H9 (cell line): Measurements from ENCODE around the gene PLEKHG3. TPM values are rescaled to one million over a fixed set of nuclear protein-coding genes. Genes with fewer than 3 reads are reported as not detected.

Experiments used
- DNase-seq: peaks from one replicate; pipeline ENCODE4 v3.0.0-alpha.2; 2017
- H2AFZ ChIP-seq: one replicate; pipeline ENCODE4 v1.6.1; 2013; ENCODE audit warnings: mild to moderate bottlenecking, low read length, control low read depth, moderate library complexity
- H2AK5ac ChIP-seq: 2 replicates; pipeline ENCODE4 v1.6.1; 2013; ENCODE audit warnings: low read length, control low read depth, mixed read lengths; ENCODE audit not compliant: insufficient read length
- H2BK120ac ChIP-seq: one replicate; pipeline ENCODE4 v1.6.1; 2013; ENCODE audit warnings: low read depth, mild to moderate bottlenecking, low read length, control low read depth, inconsistent platforms; ENCODE audit not compliant: poor library complexity, severe bottlenecking
- H2BK12ac ChIP-seq: 2 replicates; pipeline ENCODE4 v1.6.1; 2013; ENCODE audit warnings: low read length, control low read depth, mixed read lengths, low read depth; ENCODE audit not compliant: insufficient read length
- H2BK15ac ChIP-seq: 2 replicates; pipeline ENCODE4 v1.6.1; 2013; ENCODE audit warnings: low read depth, low read length, control low read depth
- H2BK20ac ChIP-seq: one replicate; pipeline ENCODE4 v1.6.1; 2013; ENCODE audit warnings: low read depth, mild to moderate bottlenecking, low read length, control low read depth, inconsistent platforms; ENCODE audit not compliant: poor library complexity, severe bottlenecking
- H2BK5ac ChIP-seq: 2 replicates; pipeline ENCODE4 v1.6.1; 2013; ENCODE audit warnings: low read length, control low read depth, mixed read lengths; ENCODE audit not compliant: insufficient read length
- H3K14ac ChIP-seq: 2 replicates; pipeline ENCODE4 v1.6.1; 2013; ENCODE audit warnings: low read length, control low read depth; ENCODE audit not compliant: insufficient read depth
- H3K18ac ChIP-seq: 2 replicates; pipeline ENCODE4 v1.6.1; 2013; ENCODE audit warnings: low read depth, mild to moderate bottlenecking, mixed read lengths, low read length, control low read depth; ENCODE audit not compliant: insufficient read length
- H3K23ac ChIP-seq: 2 replicates; pipeline ENCODE4 v1.6.1; 2013; ENCODE audit warnings: low read length, control low read depth, mixed read lengths, low read depth; ENCODE audit not compliant: insufficient read length
- H3K23me2 ChIP-seq: 2 replicates; pipeline ENCODE4 v1.6.1; 2013; ENCODE audit warnings: low read depth, mild to moderate bottlenecking, mixed read lengths, low read length, control low read depth; ENCODE audit not compliant: insufficient read length, poor library complexity, severe bottlenecking
- H3K27ac ChIP-seq: 2 replicates; pipeline ENCODE4 v1.5.1; 2013; ENCODE audit warnings: low read length, control low read depth, mixed read lengths, low read depth; ENCODE audit not compliant: insufficient read length
- H3K27me3 ChIP-seq: 2 replicates; pipeline ENCODE4 v1.6.1; 2013; ENCODE audit warnings: low read length, control low read depth, inconsistent platforms; ENCODE audit not compliant: insufficient read depth
- H3K4ac ChIP-seq: 2 replicates; pipeline ENCODE4 v1.6.1; 2013; ENCODE audit warnings: low read depth, mild to moderate bottlenecking, control low read depth, inconsistent platforms, low read length, moderate library complexity
- H3K4me1 ChIP-seq: 2 replicates; pipeline ENCODE4 v1.6.1; 2013; ENCODE audit warnings: low read length, control low read depth, inconsistent platforms; ENCODE audit not compliant: insufficient read depth
- H3K4me2 ChIP-seq: 2 replicates; pipeline ENCODE4 v1.6.1; 2013; ENCODE audit warnings: low read length, control low read depth, mixed read lengths; ENCODE audit not compliant: insufficient read length, insufficient read depth
- H3K56ac ChIP-seq: 2 replicates; pipeline ENCODE4 v1.6.1; 2013; ENCODE audit warnings: low read depth, mild to moderate bottlenecking, mixed read lengths, low read length, control low read depth; ENCODE audit not compliant: insufficient read length
- H3K79me1 ChIP-seq: 2 replicates; pipeline ENCODE4 v1.6.1; 2013; ENCODE audit warnings: low read depth, mild to moderate bottlenecking, moderate library complexity, low read length, control low read depth, inconsistent platforms; ENCODE audit not compliant: insufficient read depth, poor library complexity, severe bottlenecking
- H3K79me2 ChIP-seq: 2 replicates; pipeline ENCODE4 v1.6.1; 2013; ENCODE audit warnings: low read length, control low read depth, inconsistent platforms; ENCODE audit not compliant: insufficient read depth
- H3K9ac ChIP-seq: 2 replicates; pipeline ENCODE4 v1.6.1; 2013; ENCODE audit warnings: low read length, control low read depth, mixed read lengths; ENCODE audit not compliant: insufficient read length; ENCODE audit errors: extremely low read depth
- H3K9me3 ChIP-seq: one replicate; pipeline ENCODE4 v1.6.1; 2013; ENCODE audit warnings: low read depth, low read length, inconsistent platforms; ENCODE audit not compliant: control insufficient read depth
- H3T11ph ChIP-seq: one replicate; pipeline ENCODE4 v1.6.1; 2013; ENCODE audit warnings: mild to moderate bottlenecking, low read length, control low read depth, inconsistent platforms
- H4K20me1 ChIP-seq: one replicate; pipeline ENCODE4 v1.6.1; 2013; ENCODE audit not compliant: control insufficient read depth, insufficient read length, insufficient read depth
- H4K5ac ChIP-seq: 2 replicates; pipeline ENCODE4 v1.6.1; 2013; ENCODE audit warnings: low read depth, mild to moderate bottlenecking, mixed read lengths, low read length, control low read depth; ENCODE audit not compliant: insufficient read length
- H4K8ac ChIP-seq: replicated peaks from 2 replicates; pipeline ENCODE4 v1.6.1; 2013; ENCODE audit warnings: low read length, control low read depth, mixed read lengths, low read depth; ENCODE audit not compliant: insufficient read length
- H4K91ac ChIP-seq: 2 replicates; pipeline ENCODE4 v1.6.1; 2013; ENCODE audit warnings: low read depth, mild to moderate bottlenecking, moderate library complexity, mixed read lengths, low read length, control low read depth; ENCODE audit not compliant: insufficient read length
- H3K27ac Mint-ChIP-seq, 3 experiments: 2 replicates in 2 of 3; 3 replicates in 1 of 3; pipeline ENCODE4 v1.8.0; 2020 to 2021; ENCODE audit warnings: mixed read lengths in 3 of 3, mild to moderate bottlenecking in 1 of 3, moderate library complexity in 1 of 3
- H3K27me3 Mint-ChIP-seq: 2 replicates; pipeline ENCODE4 v1.8.0; 2021; ENCODE audit warnings: low read depth, mild to moderate bottlenecking, moderate library complexity, mixed read lengths
- H3K36me3 Mint-ChIP-seq, 3 experiments: 2 replicates in 2 of 3; 3 replicates in 1 of 3; pipeline ENCODE4 v1.8.0; 2020 to 2021; ENCODE audit warnings: low read depth in 3 of 3, mixed read lengths in 3 of 3; ENCODE audit not compliant: insufficient read depth in 1 of 3
- H3K4me1 Mint-ChIP-seq, 2 experiments: 2 replicates each; pipeline ENCODE4 v1.8.0; 2020; ENCODE audit warnings: mixed read lengths in 2 of 2
- H3K4me3 Mint-ChIP-seq, 2 experiments: 2 replicates in 1 of 2; 3 replicates in 1 of 2; pipeline ENCODE4 v1.8.0; 2020 to 2021; ENCODE audit warnings: mild to moderate bottlenecking in 2 of 2, mixed read lengths in 2 of 2, moderate library complexity in 1 of 2
- H3K9me3 Mint-ChIP-seq, 2 experiments: 2 replicates in 1 of 2; 3 replicates in 1 of 2; pipeline ENCODE4 v1.8.0; 2020; ENCODE audit warnings: mild to moderate bottlenecking in 2 of 2, mixed read lengths in 2 of 2, moderate library complexity in 1 of 2
- WGBS: extraction: QIAGEN DNeasy Blood & Tissue Kit; methylation state at CpG from one replicate; pipeline ENCODE4 v1.1.7; 2013; ENCODE audit warnings: missing lambda C conversion rate, low lambda C conversion rate, mixed read lengths; ENCODE audit not compliant: insufficient read length; ENCODE audit errors: extremely low coverage; 5-methylcytosine and 5-hydroxymethylcytosine counted together
- total RNA-seq: library from RNA; stranded (reverse); gene quantifications from 2 replicates; pipeline ENCODE4 v1.2.1, GENCODE V29; 2021
- TF ChIP-seq, protein P1 (sequence below): fragments of 200-600 bp; sonication (generic); conservative IDR thresholded peaks from 3 replicates; pipeline ENCODE4 v1.8.0; 2021; ENCODE audit warnings: antibody characterized with exemption, mild to moderate bottlenecking

Gene PLEKHG3
- total RNA-seq, 1 experiment from 2014 or later = 48.5 TPM

DNA sequence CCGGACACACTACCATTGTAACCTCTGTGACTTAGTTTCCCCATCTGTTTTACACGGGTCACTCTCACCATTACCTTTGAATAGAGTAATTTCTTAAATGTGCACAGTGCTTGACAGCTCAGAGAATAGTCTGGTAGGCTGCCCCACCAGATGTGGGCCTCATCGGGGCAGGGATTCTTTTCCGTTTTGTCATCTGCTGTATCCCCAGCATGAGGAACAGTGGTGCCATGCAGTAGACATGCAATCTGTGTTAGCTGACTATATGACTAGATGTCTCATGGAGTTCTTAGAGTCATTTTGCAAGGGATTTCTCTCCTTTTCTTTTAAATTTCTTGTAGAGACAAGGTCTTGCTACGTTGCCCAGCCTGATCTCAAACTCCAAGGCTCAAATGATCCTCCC, 44.9 kb upstream of the PLEKHG3 start:
- no peak overlapping the region for H2AK5ac ChIP-seq
- no peak overlapping the region for H4K91ac ChIP-seq
- peaks cover 15 to 21% of the 10 kb centered on the region in 2 experiments for H3K4me1 Mint-ChIP-seq
- H3K18ac ChIP-seq = no peak overlapping the region
- H3K14ac ChIP-seq = no peak overlapping the region
- no peak overlapping the region for H3K9ac ChIP-seq
- no peak overlapping the region for H3K56ac ChIP-seq
- no peak overlapping the region for H2BK12ac ChIP-seq
- H3K27me3 ChIP-seq = no peaks in the 10 kb centered on the region
- no peak overlapping the region for H3K4me3 Mint-ChIP-seq
- no peak overlapping the region for H3K4ac ChIP-seq
- TF ChIP-seq, protein P1, sequence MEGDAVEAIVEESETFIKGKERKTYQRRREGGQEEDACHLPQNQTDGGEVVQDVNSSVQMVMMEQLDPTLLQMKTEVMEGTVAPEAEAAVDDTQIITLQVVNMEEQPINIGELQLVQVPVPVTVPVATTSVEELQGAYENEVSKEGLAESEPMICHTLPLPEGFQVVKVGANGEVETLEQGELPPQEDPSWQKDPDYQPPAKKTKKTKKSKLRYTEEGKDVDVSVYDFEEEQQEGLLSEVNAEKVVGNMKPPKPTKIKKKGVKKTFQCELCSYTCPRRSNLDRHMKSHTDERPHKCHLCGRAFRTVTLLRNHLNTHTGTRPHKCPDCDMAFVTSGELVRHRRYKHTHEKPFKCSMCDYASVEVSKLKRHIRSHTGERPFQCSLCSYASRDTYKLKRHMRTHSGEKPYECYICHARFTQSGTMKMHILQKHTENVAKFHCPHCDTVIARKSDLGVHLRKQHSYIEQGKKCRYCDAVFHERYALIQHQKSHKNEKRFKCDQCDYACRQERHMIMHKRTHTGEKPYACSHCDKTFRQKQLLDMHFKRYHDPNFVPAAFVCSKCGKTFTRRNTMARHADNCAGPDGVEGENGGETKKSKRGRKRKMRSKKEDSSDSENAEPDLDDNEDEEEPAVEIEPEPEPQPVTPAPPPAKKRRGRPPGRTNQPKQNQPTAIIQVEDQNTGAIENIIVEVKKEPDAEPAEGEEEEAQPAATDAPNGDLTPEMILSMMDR = no peak
- no peak overlapping the region for H2AFZ ChIP-seq
- no peak overlapping the region for H3K23ac ChIP-seq
- DNase-seq = no peak
- no peak overlapping the region for H4K8ac ChIP-seq
- no peak overlapping the region for H2BK5ac ChIP-seq
- H2BK20ac ChIP-seq = no peak overlapping the region
- H3K79me1 ChIP-seq = no peaks in the 10 kb centered on the region
- no peak overlapping the region for H3K27ac ChIP-seq
- H3K9me3 Mint-ChIP-seq = peaks cover 3% of the 10 kb centered on the region in 2 experiments; a peak in 3 of 5 replicates
- H3K23me2 ChIP-seq = no peaks in the 10 kb centered on the region
- no peak overlapping the region for H3K4me2 ChIP-seq
- no peaks in the 10 kb centered on the region for H3K4me1 ChIP-seq
- no peaks in the 10 kb centered on the region for H3K79me2 ChIP-seq
- H4K5ac ChIP-seq = no peak overlapping the region
- no peak overlapping the region for H3T11ph ChIP-seq
- H2BK15ac ChIP-seq = no peak overlapping the region
- no CpG with 5 or more reads among the region's 5 CpGs for WGBS
- no peaks in the 10 kb centered on the region for H3K27me3 Mint-ChIP-seq
- H3K27ac Mint-ChIP-seq = no peak overlapping the region; a peak in 1 of 7 replicates
- no peaks in the 10 kb centered on the region for H3K9me3 ChIP-seq
- no peaks in the 10 kb centered on the region for H4K20me1 ChIP-seq
- H3K36me3 Mint-ChIP-seq = peaks cover 0 to 10% (median 0%) of the 10 kb centered on the region in 3 experiments; a peak in 2 of 7 replicates
- no peak overlapping the region for H2BK120ac ChIP-seq
